HG02588 (cell line): ENCODE data around the gene HIVEP2.

Source experiments
- ATAC-seq: cut with Tn5 transposase; IDR thresholded peaks from one replicate; pipeline ENCODE4 v1.9.1; 2021; ENCODE audit warnings: mild to moderate bottlenecking, moderate library complexity; ENCODE audit not compliant: unreplicated experiment

The HIVEP2 gene

GRCh38 chr6:142896732-142897131 lies 48.2 kb downstream of the HIVEP2 start:
- ATAC-seq, result no peak

- ATAC-seq, result no peak
Measured at GRCh38 chr6:142893088-142893487, 51.9 kb downstream of the HIVEP2 start.

- no peak for ATAC-seq
Measured at GRCh38 chr6:142892254-142893021, 52.5 kb downstream of the HIVEP2 start.

GRCh38 chr6:142891454-142891853 lies 53.5 kb downstream of the HIVEP2 start:
- no peak for ATAC-seq

GRCh38 chr6:142888456-142888855 lies 56.5 kb downstream of the HIVEP2 start:
- no peak for ATAC-seq

GRCh38 chr6:142887517-142887916 lies 57.5 kb downstream of the HIVEP2 start:
- ATAC-seq, result no peak

GRCh38 chr6:142886431-142887170 lies 58.4 kb downstream of the HIVEP2 start:
- peak; percentile 83 for ATAC-seq

GRCh38 chr6:142885182-142885867 lies 59.7 kb downstream of the HIVEP2 start:
- peak; percentile 66 for ATAC-seq

GRCh38 chr6:142884214-142885035 lies 60.6 kb downstream of the HIVEP2 start:
- no peak for ATAC-seq

- no peak for ATAC-seq
Measured at GRCh38 chr6:142883011-142883410, 62.0 kb downstream of the HIVEP2 start.

- ATAC-seq, result no peak
Measured at GRCh38 chr6:142881761-142882160, 63.2 kb downstream of the HIVEP2 start.

GRCh38 chr6:142881290-142881689 lies 63.7 kb downstream of the HIVEP2 start:
- no peak for ATAC-seq

GRCh38 chr6:142880201-142880600 lies 64.8 kb downstream of the HIVEP2 start:
- no peak for ATAC-seq

- ATAC-seq, result no peak
Measured at GRCh38 chr6:142879527-142879926, 65.4 kb downstream of the HIVEP2 start.

- ATAC-seq, result no peak
Measured at GRCh38 chr6:142879076-142879475, 65.9 kb downstream of the HIVEP2 start.

- ATAC-seq, result no peak
Measured at GRCh38 chr6:142878407-142878806, 66.6 kb downstream of the HIVEP2 start.

- ATAC-seq, result no peak
Measured at GRCh38 chr6:142874676-142875075, 70.3 kb downstream of the HIVEP2 start.

GRCh38 chr6:142872376-142872775 lies 72.6 kb downstream of the HIVEP2 start:
- no peak for ATAC-seq

GRCh38 chr6:142871910-142872331 lies 73.1 kb downstream of the HIVEP2 start:
- peak; percentile 97 for ATAC-seq

- no peak for ATAC-seq
Measured at GRCh38 chr6:142870787-142871415, 74.1 kb downstream of the HIVEP2 start.
